ENCODE measurements around the gene GJA3.

The GJA3 gene

GRCh38 chr13:20160306-20161274 lies at the start of gene GJA3:
TSS of gene GJA3 (minus strand) at chr13:20161052. CDS start at chr13:20143288, 17,764 bp downstream.
- DNase-seq: no peak

- DNase-seq: no peak
Observed at GRCh38 chr13:20209948-20210347, 49.1 kb upstream of the GJA3 start.

GRCh38 chr13:20206698-20207235 lies 45.9 kb upstream of the GJA3 start:
- DNase-seq: no peak

- no peak for DNase-seq
Observed at GRCh38 chr13:20206065-20206697, 45.3 kb upstream of the GJA3 start.

GRCh38 chr13:20198781-20199180 lies 37.9 kb upstream of the GJA3 start:
- no peak for DNase-seq

GRCh38 chr13:20197361-20197834 lies 36.5 kb upstream of the GJA3 start:
- no peak for DNase-seq

- no peak for DNase-seq
Observed at GRCh38 chr13:20195801-20196200, 34.9 kb upstream of the GJA3 start.

- DNase-seq: no peak
Observed at GRCh38 chr13:20193907-20194631, 33.2 kb upstream of the GJA3 start.

- DNase-seq: no peak
Observed at GRCh38 chr13:20193162-20193906, 32.5 kb upstream of the GJA3 start.

- DNase-seq: no peak
Observed at GRCh38 chr13:20192836-20193161, 31.9 kb upstream of the GJA3 start, which contains the start of gene GJB2. TSS of gene GJB2 (minus strand) at chr13:20192938. CDS start at chr13:20189581, 3,357 bp downstream.

GRCh38 chr13:20192158-20192835 lies 31.4 kb upstream of the GJA3 start:
- no peak for DNase-seq

GRCh38 chr13:20191311-20192157 lies 30.7 kb upstream of the GJA3 start:
- DNase-seq: no peak

GRCh38 chr13:20190481-20191310 lies 29.8 kb upstream of the GJA3 start:
- DNase-seq: no peak

GRCh38 chr13:20190076-20190475 lies 29.2 kb upstream of the GJA3 start:
- DNase-seq: no peak

- DNase-seq: no peak
Observed at GRCh38 chr13:20188667-20189553, 28.1 kb upstream of the GJA3 start.

GRCh38 chr13:20186771-20187170 lies 25.9 kb upstream of the GJA3 start:
- no peak for DNase-seq

GRCh38 chr13:20185366-20186056 lies 24.7 kb upstream of the GJA3 start:
- DNase-seq: no peak

GRCh38 chr13:20182231-20182846 lies 21.5 kb upstream of the GJA3 start:
- DNase-seq: peak; percentile 34
